HTR-8/SVneo (cell line): Measurements from ENCODE around the gene ARMH3.
A peak's percentile ranks its signal among the peaks of the same experiment; 100 is the strongest.

Experiments
- DNase-seq: peaks from one replicate; pipeline ENCODE4 v3.0.0; 2011; ENCODE audit warnings: low spot score, mixed read lengths; ENCODE audit not compliant: insufficient read length
- FAIRE-seq: peaks from 2 replicates; lab custom pipeline; 2011; peaks lifted over from hg19 to GRCh38; lab: Jason Lieb, UNC

ARMH3 gene

GRCh38 chr10:101817337-101818118 is 238.4 kb downstream of the ARMH3 start:
- FAIRE-seq (peak; percentile 59), DNase-seq (peak; percentile 80)

GRCh38 chr10:101816913-101817336 is 239.0 kb downstream of the ARMH3 start:
- no peak for DNase-seq
- no peak for FAIRE-seq

- no peak for FAIRE-seq
- no peak for DNase-seq
Observed at GRCh38 chr10:101816376-101816775, 239.6 kb downstream of the ARMH3 start.

- DNase-seq (no peak), FAIRE-seq (no peak)
Observed at GRCh38 chr10:101814466-101815071, 241.4 kb downstream of the ARMH3 start.

GRCh38 chr10:101812606-101813005 is 243.4 kb downstream of the ARMH3 start:
- no peak for FAIRE-seq
- DNase-seq: no peak

- DNase-seq (no peak), FAIRE-seq (no peak)
Observed at GRCh38 chr10:101807158-101807557, 248.8 kb downstream of the ARMH3 start.

GRCh38 chr10:101803511-101803910 is 252.5 kb downstream of the ARMH3 start:
- DNase-seq: no peak
- FAIRE-seq: no peak

GRCh38 chr10:101797403-101798059 is 258.4 kb downstream of the ARMH3 start:
- no peak for FAIRE-seq
- no peak for DNase-seq
